GM06990 (cell line): ENCODE measurements around the gene PDZD2.

Source experiments
- DNase-seq: peaks from one replicate; pipeline ENCODE4 v3.0.0-alpha.2; 2011; ENCODE audit not compliant: insufficient read length; ENCODE audit errors: extremely low read depth
- H3K27me3 ChIP-seq: replicated peaks from 2 replicates; pipeline ENCODE4 v1.6.0; 2011; ENCODE audit warnings: low read length; ENCODE audit not compliant: control insufficient read depth, insufficient read depth
- H3K36me3 ChIP-seq: 2 replicates; pipeline ENCODE4 v1.5.1; 2011; ENCODE audit warnings: low read length; ENCODE audit not compliant: control insufficient read depth, insufficient read depth
- H3K4me3 ChIP-seq: replicated peaks from 2 replicates; pipeline ENCODE4 v1.5.1; 2011; ENCODE audit warnings: low read depth, mild to moderate bottlenecking, control low read depth, low read length
- CTCF ChIP-seq: IDR thresholded peaks from 2 replicates; pipeline ENCODE4 v1.5.1; 2011; ENCODE audit warnings: low read length, control low read depth, mild to moderate bottlenecking, inconsistent platforms; ENCODE audit not compliant: insufficient read depth, poor library complexity, severe bottlenecking

PDZD2 gene

GRCh38 chr5:31614151-31615020, 24.5 kb upstream of the PDZD2 start:
- no peaks in the 10 kb centered on the region for H3K27me3 ChIP-seq
- no peak for DNase-seq
- no peak overlapping the region for H3K4me3 ChIP-seq
- TF ChIP-seq CTCF = no peak
- H3K36me3 ChIP-seq = no peaks in the 10 kb centered on the region

DNA sequence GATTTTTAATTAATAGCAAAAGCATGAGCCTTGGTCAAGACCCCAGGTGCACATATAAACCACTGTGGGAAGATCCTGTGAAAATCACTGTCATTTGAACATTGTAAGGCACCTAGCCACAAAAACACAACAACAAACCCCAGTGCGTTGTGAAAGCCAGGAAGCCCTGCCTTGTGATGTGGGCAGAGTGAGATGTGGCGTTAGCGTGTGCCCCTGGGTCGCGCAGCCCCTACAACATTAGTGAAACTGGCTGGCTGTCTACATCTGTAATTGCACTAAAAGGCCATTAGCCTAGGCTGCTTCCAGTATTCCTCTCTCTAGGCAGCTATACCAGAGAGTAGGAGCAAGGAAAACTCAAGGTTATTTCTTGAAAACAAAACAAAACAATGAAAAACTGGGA, 21.1 kb upstream of the PDZD2 start:
- no peak for TF ChIP-seq CTCF
- Histone ChIP-seq H3K4me3 (no peak overlapping the region), H3K36me3 (no peaks in the 10 kb centered on the region), H3K27me3 (no peaks in the 10 kb centered on the region)
- DNase-seq = no peak

DNA sequence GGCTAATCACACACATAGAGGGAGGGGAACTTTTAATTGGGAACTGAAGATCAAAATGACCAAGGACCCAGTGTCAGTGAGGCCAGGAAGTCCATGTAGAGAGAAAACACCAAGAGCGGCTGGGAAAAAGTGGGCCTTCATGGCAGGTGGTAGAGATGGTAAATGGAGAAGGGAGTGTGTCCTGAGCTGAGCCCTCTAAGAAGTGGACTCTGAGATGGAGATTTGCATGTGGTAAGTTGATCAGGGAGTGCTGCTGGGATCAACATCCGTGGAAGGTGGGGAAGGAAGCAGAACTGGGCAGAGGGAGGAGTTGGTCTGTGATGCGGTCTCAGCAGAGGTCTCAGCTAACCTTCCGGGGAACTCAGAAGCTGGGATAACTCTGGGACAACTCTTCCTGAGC, 18.9 kb upstream of the PDZD2 start:
- TF ChIP-seq CTCF = no peak
- Histone ChIP-seq H3K36me3 (no peaks in the 10 kb centered on the region), H3K27me3 (no peaks in the 10 kb centered on the region), H3K4me3 (no peak overlapping the region)
- DNase-seq = no peak

DNA sequence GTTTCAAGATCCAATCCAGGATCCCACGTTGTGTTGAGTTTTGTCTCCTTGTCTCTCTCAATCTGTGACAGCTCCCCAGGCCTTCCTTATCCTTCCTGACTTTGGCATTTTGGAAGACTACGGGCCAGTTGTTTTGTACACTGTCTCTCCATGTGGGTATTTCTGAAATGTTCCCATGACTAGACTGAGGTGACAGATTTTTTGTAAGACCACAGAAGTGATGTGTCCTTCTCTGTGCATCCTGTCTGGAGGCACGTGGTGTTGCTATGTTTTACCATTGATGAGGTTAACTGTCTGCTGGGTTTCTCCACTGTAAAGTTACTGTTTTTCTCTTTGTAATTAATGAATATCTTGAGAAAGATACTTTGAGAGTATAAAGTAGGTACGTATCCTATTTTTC, 15.7 kb upstream of the PDZD2 start:
- TF ChIP-seq CTCF = no peak
- no peak for DNase-seq
- H3K36me3 ChIP-seq = no peaks in the 10 kb centered on the region
- H3K27me3 ChIP-seq = no peaks in the 10 kb centered on the region
- no peak overlapping the region for H3K4me3 ChIP-seq

DNA sequence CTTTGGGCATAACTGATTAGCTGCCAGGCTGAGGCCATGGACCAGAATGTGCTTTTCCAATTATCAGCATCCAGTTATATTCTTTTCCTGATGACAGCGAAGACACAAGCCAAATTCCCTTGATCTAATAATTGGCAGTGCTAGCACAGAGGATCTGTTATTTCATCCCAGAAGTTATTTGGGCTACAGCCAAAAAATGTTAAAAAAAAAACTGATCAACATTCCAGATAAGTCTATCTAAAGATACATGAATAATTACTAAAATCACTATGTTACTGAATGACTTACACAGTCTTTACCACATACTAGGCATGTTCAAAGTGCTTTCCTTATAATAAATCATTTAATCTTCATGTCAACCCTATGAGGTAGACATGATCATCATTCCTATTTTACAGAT, 13.5 kb upstream of the PDZD2 start:
- Histone ChIP-seq H3K27me3 (no peaks in the 10 kb centered on the region), H3K36me3 (no peaks in the 10 kb centered on the region), H3K4me3 (no peak overlapping the region)
- TF ChIP-seq CTCF = no peak
- no peak for DNase-seq
